Measurements from ENCODE around the gene PXDN. TPM values are rescaled to one million over a fixed set of nuclear protein-coding genes. Genes with fewer than 3 reads are reported as not detected.

The PXDN gene
- total and polyA plus RNA-seq, 2 of the 4 experiments (the other 2 are of a cell fraction): 153 to 332 TPM

DNA sequence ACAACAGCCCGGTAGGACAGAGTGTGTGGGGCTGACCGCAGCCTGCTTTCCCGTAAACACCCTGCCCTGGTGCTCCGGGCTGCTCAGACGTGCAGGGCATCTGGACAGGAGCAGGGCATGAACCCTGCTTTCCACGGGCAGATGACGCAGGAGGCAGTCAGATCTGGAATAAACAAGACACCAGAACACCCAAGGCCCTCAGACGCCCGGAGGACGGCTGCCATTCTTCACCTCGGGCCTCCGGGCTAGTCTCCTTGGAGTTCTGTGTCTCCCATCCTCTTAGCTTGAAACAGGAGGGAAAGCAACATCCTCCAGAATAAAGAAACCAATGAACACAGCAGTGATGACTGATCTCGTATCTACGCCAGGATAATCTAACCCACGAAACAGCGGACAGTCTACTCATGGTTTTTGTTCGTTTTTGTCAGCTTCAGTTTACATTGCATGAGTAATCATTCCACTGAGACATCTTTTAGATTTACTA lies 7.3 kb downstream of the PXDN start:
- peak overlapping the region; percentile 81 for H3K4ac ChIP-seq (ENCODE audit: low read depth, low read length)
- H4K5ac ChIP-seq (ENCODE audit: low read depth, low read length): peak overlapping the region; percentile 47; the same call in 1 of the 2 replicates
- peaks cover 33% of the 10 kb centered on the region for H3K9me1 ChIP-seq (ENCODE audit: insufficient read depth, low read length)
- H3K4me3 ChIP-seq (ENCODE audit: insufficient read depth, low read depth, low read length): peak overlapping the region; percentile 23; the same call in 1 of the 2 replicates
- no peaks in the 10 kb centered on the region for H3K27me3 ChIP-seq (ENCODE audit: control insufficient read depth, insufficient read depth, low read length)
- ATAC-seq (ENCODE audit: low read depth): peak; percentile 79
- peak overlapping the region; percentile 88 for H2BK5ac ChIP-seq (ENCODE audit: low read depth, low read length, poor library complexity, severe bottlenecking)
- peak overlapping the region; percentile 66 for H2AK9ac ChIP-seq (replicated peaks; ENCODE audit: low read depth, low read length, poor library complexity)
- peak overlapping the region; percentile 82 for H3K18ac ChIP-seq (ENCODE audit: low read depth, low read length)
- peak overlapping the region; percentile 76 for H2BK120ac ChIP-seq (ENCODE audit: low read depth, low read length)
- CTCF ChIA-PET: interaction anchor here (0.5 to 2.1 kb wide), 5 partner anchors 14 to 339 kb away, joined by 3 to 10 read pairs (median 5); no protein-coding TSS in a partner anchor
- no peak overlapping the region; the same call in 2 of the 3 replicates for H2BK15ac ChIP-seq (ENCODE audit: low read depth, low read length)
- H3K9ac ChIP-seq (ENCODE audit: low read depth, low read length): peak overlapping the region; percentile 8
- in situ Hi-C loops (cut with MboI; ENCODE audit: low sequenced_read_pairs) (no loop called here), intact Hi-C loops (cut with micrococcal nuclease) (no loop called here), dilution Hi-C loops (cut with HindIII; ENCODE audit: low sequenced_read_pairs, unreplicated experiment) (no loop called here)
- H4K20me1 ChIP-seq (ENCODE audit: insufficient read depth, low read length): peaks cover 72% of the 10 kb centered on the region
- H3K9me3 ChIP-seq (ENCODE audit: control insufficient read depth, insufficient read depth, low read length): peaks cover 3% of the 10 kb centered on the region; the same call in 1 of the 2 replicates
- H3K56ac ChIP-seq (ENCODE audit: extremely low read depth, insufficient read depth, low read length): peak overlapping the region; percentile 73; the same call in 1 of the 2 replicates
- H4K91ac ChIP-seq (ENCODE audit: insufficient read depth, low read depth, low read length): peak overlapping the region; percentile 81
- H4K8ac ChIP-seq (ENCODE audit: low read depth in 2 of 2, low read length in 2 of 2): peak overlapping the region; percentile 7 to 84; a peak in 3 of 4 replicates
- peak overlapping the region; percentile 65 for H3K23ac ChIP-seq (ENCODE audit: low read depth, low read length)
- H3K27ac ChIP-seq (ENCODE audit: insufficient read depth, low read length): peak overlapping the region; percentile 71
- peak overlapping the region; percentile 35; the same call in 1 of the 2 replicates for H3K14ac ChIP-seq (replicated peaks; ENCODE audit: low read depth, low read length)
- H2AK5ac ChIP-seq (ENCODE audit: low read depth, low read length): 0 out of 2 replicates have a peak overlapping the region, but pooled peaks have one; percentile 25
- DNase-seq: peak; percentile 95
- peak overlapping the region; percentile 24 for H2AFZ ChIP-seq (replicated peaks; ENCODE audit: low read length, poor library complexity)
- peaks cover 14% of the 10 kb centered on the region for H3K36me3 ChIP-seq (ENCODE audit: control insufficient read depth, insufficient read depth, low read length)
- 0% methylated on average over 5 of the region's 17 CpGs; no CpG with 5 or more reads in 1 of the 2 experiments for WGBS, 2 experiments (ENCODE audit: extremely low coverage in 2 of 2, insufficient read length in 1 of 2)
- BruUV-seq (replicated peaks): no TSS peak
- H2BK20ac ChIP-seq (ENCODE audit: low read depth, low read length): peak overlapping the region; percentile 65
- peak overlapping the region; percentile 92 for H3K4me2 ChIP-seq (ENCODE audit: low read depth, low read length)
- POLR2A ChIA-PET (ENCODE audit: unreplicated experiment): no interaction called here
- peaks cover 8 to 43% of the 10 kb centered on the region in 2 experiments; a peak in 3 of 4 replicates for H3K79me1 ChIP-seq (ENCODE audit: low read depth in 1 of 2, low read length in 2 of 2)
- peaks cover 46% of the 10 kb centered on the region for H3K4me1 ChIP-seq (ENCODE audit: control insufficient read depth, insufficient read depth, low read length)
- TF ChIP-seq, protein P1, sequence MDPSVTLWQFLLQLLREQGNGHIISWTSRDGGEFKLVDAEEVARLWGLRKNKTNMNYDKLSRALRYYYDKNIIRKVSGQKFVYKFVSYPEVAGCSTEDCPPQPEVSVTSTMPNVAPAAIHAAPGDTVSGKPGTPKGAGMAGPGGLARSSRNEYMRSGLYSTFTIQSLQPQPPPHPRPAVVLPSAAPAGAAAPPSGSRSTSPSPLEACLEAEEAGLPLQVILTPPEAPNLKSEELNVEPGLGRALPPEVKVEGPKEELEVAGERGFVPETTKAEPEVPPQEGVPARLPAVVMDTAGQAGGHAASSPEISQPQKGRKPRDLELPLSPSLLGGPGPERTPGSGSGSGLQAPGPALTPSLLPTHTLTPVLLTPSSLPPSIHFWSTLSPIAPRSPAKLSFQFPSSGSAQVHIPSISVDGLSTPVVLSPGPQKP (IDR thresholded peaks at IDR 0.05; ENCODE audit: borderline replicate concordance, low read depth, low read length): no peak
- TF ChIP-seq RCOR1 (IDR thresholded peaks at IDR 0.05; ENCODE audit: insufficient replicate concordance, low read length) (no peak), NFE2L2 (IDR thresholded peaks at IDR 0.05; ENCODE audit: low read depth, low read length) (peak; percentile 40; the same call in 1 of the 2 replicates), RAD21 (IDR thresholded peaks at IDR 0.05; ENCODE audit: low read length) (no peak), MAZ (IDR thresholded peaks at IDR 0.05; ENCODE audit: borderline replicate concordance, low read depth, low read length) (peak; percentile 35; the same call in 1 of the 2 replicates), MXI1 (IDR thresholded peaks at IDR 0.05; ENCODE audit: borderline replicate concordance, low read depth, low read length) (no peak; the same call in 1 of the 2 replicates), POLR2A (IDR thresholded peaks at IDR 0.05; ENCODE audit: low read depth, low read length) (peak; percentile 88), BHLHE40 (IDR thresholded peaks at IDR 0.05; ENCODE audit: low read depth, low read length) (peak; percentile 66; the same call in 1 of the 2 replicates), MAFK (IDR thresholded peaks at IDR 0.05; ENCODE audit: low read depth, low read length) (peak; percentile 37; the same call in 1 of the 2 replicates), SMC3 (IDR thresholded peaks at IDR 0.05; ENCODE audit: low read depth, low read length) (no peak), FOS (IDR thresholded peaks at IDR 0.05; ENCODE audit: low read depth, low read length) (peak; percentile 36), RFX5 (IDR thresholded peaks at IDR 0.05; ENCODE audit: low read depth, low read length) (no peak)
- TF ChIP-seq, protein P2, sequence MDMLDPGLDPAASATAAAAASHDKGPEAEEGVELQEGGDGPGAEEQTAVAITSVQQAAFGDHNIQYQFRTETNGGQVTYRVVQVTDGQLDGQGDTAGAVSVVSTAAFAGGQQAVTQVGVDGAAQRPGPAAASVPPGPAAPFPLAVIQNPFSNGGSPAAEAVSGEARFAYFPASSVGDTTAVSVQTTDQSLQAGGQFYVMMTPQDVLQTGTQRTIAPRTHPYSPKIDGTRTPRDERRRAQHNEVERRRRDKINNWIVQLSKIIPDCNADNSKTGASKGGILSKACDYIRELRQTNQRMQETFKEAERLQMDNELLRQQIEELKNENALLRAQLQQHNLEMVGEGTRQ (IDR thresholded peaks at IDR 0.05; ENCODE audit: low read depth, low read length): peak; percentile 21; the same call in 1 of the 2 replicates
- TF ChIP-seq, protein P3, sequence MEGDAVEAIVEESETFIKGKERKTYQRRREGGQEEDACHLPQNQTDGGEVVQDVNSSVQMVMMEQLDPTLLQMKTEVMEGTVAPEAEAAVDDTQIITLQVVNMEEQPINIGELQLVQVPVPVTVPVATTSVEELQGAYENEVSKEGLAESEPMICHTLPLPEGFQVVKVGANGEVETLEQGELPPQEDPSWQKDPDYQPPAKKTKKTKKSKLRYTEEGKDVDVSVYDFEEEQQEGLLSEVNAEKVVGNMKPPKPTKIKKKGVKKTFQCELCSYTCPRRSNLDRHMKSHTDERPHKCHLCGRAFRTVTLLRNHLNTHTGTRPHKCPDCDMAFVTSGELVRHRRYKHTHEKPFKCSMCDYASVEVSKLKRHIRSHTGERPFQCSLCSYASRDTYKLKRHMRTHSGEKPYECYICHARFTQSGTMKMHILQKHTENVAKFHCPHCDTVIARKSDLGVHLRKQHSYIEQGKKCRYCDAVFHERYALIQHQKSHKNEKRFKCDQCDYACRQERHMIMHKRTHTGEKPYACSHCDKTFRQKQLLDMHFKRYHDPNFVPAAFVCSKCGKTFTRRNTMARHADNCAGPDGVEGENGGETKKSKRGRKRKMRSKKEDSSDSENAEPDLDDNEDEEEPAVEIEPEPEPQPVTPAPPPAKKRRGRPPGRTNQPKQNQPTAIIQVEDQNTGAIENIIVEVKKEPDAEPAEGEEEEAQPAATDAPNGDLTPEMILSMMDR (conservative IDR thresholded peaks at IDR 0.05; ENCODE audit: low read depth, low read length): no peak
